Amniotic epithelial cell (primary cell): ENCODE results near the gene DNAJB6.
"Not testable (repeated sequence)": the region's sequence is repeated elsewhere in the genome, so short reads cannot be mapped to it uniquely, and the experiment has no call there.

Experiments used
- DNase-seq: peaks from one replicate; pipeline ENCODE4 v3.0.0-alpha.2; 2010; ENCODE audit warnings: low read depth

Gene DNAJB6

DNA sequence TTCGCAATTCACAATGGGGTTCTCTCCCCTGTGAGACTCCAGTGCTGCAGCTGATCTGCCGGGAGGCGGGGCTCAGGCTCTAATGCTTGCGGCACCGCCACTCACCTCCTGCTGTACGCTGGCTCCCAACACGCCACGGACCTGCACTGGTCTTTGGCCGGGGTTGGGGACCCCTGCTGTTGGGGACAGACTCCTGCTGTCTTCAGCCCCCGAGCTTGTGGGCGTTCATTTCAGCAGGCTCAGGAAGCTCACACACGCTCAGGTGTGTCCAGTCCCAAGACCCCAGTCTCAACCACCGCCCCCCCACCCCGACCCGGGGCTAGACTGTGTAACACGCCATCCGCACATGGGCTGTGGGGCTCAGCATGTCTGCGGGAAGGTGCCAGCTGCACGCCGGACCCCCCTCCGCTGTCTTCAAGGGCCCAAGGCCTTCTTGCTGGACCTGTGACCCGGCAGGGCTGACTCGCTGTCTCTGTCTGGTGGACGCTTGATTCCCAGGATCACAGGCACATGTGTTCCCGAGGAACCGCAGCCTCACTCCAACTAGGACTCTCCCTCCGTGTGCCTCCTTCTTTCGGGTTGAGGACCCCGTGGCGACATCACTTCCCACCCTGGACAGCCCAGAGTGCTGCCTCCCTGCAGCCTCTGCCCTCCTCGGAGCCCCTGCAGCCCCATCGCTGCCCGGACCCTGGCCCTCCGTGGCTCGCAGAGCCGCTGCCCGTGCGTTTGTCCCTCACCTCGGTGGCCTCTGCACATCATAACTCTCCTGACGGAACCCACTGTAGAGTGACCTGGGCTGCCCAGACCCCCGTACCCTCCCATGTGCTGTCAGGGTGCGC, 106.4 kb downstream of the DNAJB6 start:
- DNase-seq: no peak

DNA sequence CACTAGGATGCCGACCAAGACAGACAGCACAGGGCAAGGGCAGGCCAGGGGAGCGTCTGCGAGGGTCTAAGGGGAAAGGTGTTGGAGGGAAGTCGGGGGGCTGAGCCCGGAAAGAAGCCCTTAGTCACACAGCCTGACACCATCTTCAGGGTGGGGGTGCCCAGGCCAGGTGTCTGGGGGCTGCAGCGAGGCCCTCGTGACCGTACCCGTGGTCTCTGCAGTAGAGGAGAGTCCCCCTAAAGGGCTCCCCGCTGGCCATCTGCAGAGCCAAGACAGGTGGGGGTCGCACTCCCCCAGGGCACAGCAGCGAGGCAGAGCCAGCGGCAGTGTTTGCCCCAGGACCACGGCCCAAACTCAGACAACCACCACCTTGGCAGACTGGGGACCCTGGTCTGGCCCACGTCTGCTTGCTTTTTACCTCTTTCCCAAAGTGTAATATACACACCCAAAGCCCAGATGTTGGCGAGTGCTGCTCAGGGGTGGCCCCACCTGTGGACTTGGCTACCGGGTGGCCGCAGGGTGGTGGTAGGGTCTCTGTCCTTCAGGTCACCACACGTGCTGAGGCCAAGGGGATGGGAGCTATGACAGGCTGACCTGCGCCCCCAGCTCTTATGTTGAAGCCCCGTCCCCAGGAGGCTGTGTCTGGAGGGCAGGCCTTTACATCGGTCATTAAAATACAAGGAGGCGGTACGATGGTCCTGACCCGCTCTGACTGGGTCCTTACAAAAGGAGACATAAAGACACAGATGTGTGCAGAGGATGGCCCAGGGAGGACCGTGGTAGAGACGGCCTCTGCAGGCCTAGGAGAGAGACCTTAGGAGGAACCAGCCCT, 107.4 kb downstream of the DNAJB6 start:
- no peak for DNase-seq

DNA sequence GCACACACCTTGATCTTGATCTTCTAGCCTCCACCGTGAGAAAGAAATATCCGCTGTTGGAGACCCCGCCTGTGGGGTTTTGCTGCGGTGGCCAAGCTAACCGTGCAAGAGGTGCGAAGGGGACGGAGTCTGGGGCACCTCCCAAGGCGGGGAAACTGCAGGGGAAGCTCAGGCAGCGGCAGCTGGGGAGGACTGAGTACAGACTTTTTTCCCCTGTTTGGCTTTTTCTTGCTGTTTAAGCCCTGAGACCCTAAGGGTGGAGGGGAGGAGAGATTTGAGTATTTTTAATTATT, 108.0 kb downstream of the DNAJB6 start:
- no peak for DNase-seq

DNA sequence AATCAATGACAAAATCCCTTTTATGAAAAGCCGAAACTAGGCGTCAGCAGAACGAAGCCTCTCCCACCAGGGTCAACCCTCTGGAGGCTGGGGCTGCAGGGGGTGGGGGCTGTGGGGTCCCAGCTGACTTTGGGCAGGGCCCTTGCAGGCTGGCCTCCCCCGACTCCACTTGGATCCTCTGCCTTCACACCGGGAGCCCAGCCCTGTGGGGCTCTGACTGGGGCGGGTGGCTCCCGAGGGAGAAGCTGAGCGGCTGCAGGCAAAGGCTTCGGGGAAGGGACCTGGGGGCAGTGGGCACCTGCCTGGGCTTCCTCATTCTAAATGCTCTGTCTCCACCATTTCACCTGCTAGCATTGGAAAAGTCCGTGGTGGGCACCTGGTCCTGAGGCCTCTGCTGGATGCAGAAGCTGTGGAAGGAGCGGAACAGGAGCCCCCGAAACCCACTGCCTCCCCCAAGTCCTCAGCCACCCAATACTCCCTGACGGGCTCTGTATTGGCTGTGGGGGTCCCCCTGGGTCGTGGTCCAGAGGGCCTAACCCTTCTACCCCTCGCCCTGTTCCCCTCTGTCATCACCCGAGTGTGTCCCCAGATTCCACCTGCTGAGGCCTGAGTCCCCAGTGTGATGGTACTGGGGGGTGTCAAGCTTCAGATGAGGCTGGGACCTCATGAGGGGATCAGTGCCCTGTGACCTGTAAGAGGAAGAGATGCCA, 108.6 kb downstream of the DNAJB6 start:
- no peak for DNase-seq

DNA sequence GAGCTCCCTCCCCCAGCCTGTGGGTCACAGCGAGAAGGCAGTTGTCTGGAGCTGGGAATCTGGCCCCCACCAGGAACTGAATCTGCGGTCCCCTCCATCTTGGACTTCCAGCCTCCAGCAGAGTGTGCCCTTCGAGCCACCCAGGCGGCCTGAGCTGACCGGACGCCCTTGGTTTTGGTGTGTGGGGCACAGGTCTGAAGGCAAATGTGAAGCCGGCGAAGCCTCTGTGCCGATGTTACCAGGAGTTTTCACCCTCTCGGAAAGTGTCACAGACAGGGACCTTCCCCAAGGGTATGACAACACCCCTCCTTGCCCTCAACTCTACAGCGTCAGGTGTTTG, 109.1 kb downstream of the DNAJB6 start:
- no peak for DNase-seq

DNA sequence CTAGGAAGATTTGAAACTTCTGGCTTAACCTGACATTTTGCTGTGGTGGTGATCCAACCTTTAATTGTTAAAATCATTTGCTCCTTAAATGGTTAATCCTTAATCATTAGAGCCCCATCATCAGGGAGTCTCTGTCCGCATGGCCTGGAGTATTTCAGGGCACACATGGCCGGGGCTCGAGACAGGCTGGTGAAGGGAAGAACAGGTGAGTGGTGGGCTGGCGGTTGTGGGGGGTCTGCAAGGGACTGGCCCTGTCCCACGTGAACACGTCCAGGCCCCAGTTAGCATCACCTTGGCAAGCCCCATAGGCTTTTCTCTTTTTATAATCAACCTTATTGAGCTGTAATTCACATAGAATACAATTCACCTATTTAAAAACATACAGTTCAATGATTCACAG, 109.5 kb downstream of the DNAJB6 start:
- DNase-seq: no peak

DNA sequence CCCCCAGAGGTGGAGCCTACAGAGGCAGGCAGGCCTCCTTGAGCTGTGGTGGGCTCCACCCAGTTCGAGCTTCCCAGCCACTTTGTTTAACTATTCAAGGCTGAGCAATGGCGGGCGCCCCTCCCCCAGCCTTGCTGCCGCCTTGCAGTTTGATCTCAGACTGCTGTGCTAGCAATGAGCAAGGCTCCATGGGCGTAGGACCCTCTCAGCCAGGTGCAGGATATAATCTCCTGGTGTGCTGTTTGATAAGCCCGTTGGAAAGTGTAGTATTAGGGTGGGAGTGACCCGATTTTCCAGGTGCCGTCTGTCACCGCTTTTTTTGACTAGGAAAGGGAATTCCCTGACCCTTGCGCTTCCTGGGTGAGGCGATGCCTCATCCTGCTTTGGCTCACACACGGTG, 117.2 kb downstream of the DNAJB6 start:
- not testable (repeated sequence) for DNase-seq

DNA sequence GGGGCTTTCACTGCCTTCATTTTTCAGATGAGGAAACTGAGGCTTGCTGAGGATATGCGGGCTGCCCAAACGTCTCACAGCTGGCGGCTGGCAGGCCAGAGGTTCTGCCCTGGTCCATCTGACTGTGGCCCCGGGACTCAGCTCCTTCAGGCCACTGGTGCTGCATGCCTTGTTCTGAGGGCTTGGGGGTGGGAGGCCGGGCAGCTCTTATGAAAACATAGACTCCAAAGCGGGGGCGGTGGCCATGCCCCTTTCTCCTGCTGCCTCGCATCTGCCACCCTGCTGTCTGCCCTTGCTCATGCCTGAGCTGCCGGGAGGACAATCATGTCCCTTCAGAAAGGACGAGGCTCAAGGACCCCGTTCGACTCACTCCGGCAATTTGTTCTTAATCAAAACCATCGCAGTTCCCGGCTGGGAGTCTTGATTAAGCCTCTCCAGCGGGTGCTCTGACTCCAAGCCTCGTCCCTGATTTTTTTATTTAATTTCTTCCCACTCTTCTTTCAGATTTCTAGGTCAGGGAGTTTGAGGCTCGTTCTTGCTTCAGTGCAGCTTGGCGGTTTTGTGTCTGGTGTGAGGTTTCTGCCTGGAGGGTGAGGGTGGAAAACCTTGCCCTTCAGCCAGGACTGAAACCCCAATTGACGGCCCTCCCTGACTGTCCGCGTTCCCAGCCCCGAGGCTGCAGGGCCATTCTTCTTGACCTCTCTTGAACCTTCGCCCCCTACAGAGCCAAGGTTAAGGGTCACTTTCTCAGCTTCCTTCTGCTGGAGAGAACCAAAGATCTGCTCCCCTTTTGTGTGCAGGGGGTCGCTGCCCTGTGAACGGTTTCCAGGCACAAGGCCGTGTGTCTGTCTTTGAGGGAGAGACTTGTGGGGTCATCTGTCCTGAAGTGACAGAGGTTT, 120.8 kb downstream of the DNAJB6 start:
- DNase-seq: no peak

DNA sequence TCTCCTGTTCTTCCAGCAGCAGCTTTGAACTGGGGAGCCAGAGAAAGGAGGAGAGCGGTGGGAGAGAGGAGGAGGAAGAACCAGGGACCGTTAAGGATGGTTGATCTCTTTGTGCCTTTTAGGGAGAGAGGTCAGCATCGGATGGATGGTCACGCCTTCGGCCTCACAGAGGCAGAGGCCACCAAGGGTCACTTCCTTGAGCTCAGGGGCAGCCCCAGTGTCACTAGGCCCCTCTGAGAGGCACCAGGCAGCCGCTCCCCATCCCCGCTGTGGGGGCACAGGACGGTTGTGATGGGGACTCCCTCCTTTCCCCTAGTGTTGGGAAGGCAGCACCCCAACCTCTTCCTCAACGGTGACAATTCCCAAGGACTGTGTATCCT, 121.4 kb downstream of the DNAJB6 start:
- no peak for DNase-seq

DNA sequence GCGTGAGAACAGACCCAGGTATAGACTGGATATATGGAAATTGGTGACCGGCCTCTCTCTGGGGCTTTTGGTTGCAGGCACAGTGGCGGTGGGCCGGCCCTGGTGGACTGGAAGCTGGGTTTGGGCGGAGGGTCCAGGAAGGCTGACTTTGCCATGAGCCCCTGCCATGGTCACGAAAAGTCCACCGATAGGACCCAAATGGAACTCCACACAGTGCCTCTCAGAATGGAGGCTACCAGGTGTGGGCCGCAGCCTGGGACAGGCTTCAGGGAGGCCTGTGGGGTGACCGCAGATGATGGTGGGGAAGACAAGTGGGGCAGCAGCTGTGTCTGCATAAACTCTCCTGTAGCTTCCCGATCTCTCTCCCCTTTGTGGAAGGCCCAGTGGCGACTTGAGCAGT, 123.2 kb downstream of the DNAJB6 start:
- DNase-seq: no peak

DNA sequence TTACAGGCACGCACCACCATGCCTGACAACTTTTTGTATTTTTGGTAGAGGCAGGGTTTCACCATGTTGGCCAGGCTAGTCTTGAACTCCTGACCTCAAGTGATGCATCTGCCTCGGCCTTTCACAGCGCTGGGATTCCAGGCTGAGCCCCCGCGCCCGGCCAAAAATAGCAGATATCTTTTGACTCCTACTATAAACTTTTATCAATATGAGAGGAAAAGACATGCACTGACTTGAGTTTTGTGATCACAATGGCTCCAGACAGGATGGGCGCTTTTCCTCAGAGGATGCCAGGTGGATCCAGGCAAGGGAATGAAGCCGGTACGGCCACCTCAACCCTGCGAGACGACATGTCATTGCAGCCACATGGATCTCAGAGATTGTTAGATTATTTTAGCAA, 123.9 kb downstream of the DNAJB6 start:
- no peak for DNase-seq

DNA sequence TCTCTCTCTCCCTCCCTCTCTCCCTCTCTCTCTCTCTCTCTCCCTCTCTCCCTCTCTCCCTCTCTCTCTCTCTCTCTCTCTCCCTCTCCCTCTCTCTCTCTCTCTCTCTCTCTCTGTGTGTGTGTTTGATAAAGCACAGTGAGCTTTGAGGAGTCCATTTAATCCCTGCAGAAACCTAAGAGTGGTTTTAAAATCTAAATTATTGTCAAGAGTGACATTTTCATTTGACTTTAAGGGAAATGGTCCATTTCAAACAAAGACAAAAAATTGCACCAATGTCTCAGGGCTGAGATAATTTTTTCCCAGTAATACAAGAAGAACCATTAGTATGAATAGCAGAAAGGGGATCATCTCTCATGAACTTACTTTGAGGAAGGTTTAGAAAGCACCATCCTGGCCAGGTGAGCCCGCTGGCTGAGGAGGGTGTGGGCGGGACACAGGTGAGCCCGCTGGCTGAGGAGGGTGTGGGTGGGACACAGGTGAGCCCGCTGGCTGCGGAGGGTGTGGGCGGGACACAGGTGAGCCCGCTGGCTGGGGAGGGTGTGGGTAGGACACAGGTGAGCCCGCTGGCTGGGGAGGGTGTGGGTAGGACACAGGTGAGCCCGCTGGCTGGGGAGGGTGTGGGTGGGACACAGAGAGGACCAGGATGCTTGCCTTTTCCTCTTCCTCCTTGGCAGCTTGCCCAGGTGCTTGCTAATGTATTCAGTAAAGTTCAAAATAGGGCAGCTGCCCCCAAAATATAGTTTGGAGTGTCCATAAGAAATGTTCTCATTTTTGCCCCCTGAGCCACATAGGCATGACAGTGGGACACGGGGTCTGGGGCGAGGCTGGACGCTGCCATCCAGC, 125.0 kb downstream of the DNAJB6 start:
- no peak for DNase-seq

DNA sequence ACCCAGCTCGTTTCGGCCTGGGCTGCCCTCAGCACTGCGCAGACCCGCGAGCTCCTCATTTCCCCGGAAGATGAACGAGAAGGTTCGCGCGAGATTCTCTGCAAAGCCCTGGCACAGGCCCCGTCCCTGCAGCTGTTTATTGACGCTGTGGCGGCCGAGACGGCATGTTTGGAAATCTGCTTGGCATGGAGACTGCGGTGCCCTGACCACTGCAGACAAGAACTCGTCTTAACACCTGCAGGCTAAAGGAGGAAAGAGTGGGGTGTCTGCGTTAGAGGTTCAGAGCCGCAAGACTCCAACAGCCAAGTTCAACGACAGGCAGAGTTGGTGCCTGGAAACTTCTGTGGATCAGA, 125.6 kb downstream of the DNAJB6 start:
- no peak for DNase-seq

DNA sequence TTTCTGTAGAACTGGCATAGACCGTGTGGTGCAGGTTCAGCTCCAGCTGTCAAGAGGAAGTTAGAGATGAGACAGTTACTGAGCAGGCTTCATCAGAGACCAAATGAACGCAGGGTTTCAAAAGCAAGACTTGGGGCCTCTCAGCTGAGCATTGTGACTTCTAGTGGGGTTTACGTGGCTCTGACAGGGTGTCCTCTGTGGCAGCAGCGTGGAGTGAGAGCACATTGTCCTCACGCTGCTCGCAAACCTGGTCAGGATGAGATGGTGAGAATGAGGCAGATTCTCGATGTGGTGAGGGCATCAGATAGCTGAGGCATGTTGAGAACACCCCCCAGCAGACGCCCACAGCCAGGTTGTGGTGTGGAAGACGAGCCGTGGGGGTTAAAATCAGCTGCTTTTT, 126.0 kb downstream of the DNAJB6 start:
- DNase-seq: no peak

DNA sequence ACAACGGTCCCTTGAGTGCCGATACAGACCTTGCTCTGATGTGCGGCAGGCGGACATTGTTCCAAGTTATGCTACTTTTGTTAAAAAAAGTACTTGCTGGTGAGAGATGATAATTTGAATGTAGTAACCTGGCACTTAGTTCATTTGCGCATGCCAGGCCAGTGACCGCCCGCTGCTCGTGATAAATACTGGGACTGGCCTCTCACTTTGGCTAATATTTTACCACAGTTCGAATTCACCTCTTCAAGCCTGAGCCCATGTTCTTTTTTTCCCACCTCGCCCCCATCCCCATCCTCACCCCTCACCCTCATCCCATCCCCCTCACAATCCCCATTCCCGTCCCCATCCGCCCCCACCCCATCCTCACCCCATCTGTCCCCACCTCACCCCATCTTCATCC, 126.4 kb downstream of the DNAJB6 start:
- DNase-seq: no peak

DNA sequence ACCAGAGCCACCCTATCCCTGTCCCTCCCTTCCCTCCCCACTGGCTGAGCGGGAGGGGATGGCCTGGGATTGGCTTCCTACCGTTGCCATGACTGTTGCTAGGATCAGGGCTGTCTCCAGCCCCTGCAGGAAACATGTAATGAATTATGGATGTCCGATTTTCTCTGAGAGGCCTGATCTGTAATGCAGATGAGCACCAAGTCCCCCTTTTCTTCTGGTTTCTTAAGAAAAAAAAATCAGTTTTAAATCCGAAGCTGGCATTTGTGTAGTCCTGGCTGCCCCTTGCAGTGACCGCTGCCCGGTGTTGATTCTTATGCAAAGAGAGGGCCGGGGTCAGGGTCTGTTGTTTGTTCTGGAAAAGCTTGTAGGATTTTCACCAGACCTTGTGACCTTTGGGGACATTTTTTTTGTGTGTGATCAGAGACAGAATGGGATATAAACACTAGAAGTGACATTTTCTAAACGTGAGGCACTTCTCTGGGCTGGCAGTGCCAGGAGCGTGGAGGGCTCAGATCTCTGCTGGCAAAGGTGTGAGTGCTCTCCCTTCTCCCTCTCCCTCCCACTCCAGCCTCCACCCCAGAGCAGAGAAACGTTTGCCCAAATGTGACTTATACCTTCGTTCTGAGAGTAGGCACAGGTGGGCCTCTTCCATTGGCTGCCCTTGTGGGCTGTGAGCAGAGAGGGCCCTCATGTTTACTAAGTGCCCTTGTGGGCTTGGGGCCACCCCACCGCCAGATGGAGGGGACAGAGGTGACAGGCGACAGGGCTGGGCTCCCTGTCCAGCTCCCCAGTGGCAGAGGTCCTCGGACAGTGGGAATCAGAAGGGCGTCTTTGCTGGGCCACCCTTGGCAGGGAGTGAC, 127.5 kb downstream of the DNAJB6 start:
- no peak for DNase-seq

DNA sequence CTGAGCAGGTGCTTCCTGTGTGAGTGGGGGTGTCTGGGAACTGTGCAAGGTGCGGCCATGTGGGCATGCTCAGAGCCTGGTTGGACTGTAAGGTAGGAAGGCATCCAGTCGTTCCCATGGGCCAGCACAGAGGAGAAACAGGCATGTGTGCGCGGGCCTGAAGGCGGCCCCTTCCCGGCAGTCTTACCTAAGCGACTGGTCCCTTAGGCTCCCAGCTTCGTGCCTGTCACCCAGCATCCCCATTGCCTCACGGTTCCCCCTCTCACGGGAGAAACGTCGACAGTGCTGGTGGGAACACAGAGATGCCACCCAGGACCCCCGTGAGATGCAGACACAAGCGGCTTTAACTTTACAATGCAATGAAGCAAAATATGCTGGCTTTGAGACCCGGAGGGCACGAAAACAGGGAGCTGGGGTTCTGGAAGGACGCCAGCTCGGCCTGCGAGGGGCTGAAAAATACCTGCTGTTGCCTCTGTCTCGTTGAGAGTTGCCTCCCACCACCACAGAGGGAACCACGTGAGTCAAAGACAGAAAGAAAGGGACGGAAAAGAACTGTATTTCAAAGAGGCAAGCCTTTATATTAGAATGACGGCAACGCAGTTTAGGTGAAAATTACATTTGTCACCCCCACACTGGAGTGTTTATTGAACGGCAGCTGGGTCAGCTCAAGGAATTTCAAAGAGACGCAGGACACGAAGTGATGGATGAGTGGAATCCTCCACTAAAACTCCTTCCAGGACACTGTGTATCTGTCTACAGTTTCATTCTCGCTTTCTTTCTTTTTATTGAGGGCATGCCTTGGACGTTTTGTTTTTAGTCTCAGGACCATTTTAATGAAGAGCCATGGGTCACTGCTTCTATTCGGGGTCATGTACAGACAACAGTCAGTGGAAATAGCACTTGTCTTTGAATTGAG, 128.4 kb downstream of the DNAJB6 start:
- no peak for DNase-seq

DNA sequence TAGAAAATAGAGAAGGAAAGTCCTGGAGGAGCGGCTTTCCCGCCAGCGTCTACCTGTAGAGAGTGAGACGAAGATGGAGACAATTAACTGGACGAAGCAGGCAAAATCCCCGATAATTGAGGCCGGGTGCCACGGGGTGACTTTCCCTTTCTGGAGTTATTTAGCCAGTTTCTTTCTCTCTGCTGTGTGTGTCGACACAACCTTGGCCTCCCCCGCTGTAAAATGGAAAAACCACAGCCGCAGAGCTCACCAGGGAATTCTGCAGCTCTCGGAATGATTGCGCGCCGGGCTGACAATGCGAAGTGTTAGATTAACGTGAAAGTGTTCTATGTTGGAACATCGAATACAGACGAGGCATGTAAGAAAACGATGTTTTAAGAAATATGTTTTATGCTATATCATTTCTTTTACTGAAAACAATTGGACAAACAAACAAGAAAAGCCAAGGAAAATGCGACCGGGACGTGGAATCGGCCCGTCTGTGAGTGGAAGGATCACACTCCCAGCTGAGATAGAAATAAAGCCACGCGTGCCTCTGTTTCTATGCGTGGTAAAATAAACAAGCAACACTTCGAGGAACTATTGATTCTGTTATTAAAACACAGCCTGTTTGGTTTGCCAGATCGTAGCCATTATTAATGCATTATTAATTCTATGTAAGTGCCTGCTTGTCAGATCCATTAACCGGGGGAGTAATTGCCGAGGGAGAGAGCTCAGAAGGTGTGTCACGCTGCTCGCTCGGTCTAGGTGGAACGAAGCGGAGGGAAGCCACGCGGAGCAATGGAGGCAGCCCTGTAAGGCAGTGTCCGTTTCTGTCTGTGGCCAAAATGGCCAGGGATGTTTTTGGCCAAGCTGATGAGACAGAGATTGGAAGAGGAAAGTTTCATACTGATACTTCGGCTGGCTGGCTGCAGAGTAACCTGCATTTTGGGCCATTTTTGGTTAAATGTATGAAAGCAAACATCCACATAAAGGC, 129.4 kb downstream of the DNAJB6 start:
- DNase-seq: no peak
